ENCODE results near the gene USP14. TPM values are rescaled to one million over a fixed set of nuclear protein-coding genes. Genes with fewer than 3 reads are reported as not detected.

Gene USP14
- total and polyA plus RNA-seq, 2 experiments from 2014 or later: 82.4 to 83.5 TPM

DNA sequence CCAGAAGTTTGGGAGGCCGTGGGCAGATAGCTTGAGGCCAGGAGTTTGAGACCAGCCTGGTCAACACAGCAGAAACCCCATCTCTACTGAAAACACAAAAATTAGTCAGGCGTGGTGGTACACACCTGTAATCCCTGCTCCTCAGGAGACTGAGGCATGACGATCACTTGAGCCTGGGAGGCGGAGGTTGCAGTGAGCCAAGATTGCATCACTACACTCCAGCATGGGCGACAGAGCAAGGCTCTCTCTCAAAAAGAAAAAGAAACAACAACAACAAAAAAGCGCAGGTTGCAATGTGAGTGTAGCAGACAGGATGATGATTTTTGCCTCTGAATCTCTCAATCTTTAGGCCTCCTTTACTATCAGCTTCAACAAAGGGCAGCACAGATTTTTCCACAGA lies 2.7 kb upstream of the USP14 start:
- Mint-ChIP-seq H3K36me3 (ENCODE audit: low read depth) (peaks cover 4% of the 10 kb centered on the region; the same call in 2 of the 3 replicates), H3K9me3 (peaks cover 3% of the 10 kb centered on the region; the same call in 2 of the 3 replicates), H3K27me3 (ENCODE audit: insufficient read depth, low read depth, poor library complexity) (peaks cover 17% of the 10 kb centered on the region), H3K4me3 (no peak overlapping the region), H3K27ac (no peak overlapping the region), H3K4me1 (peaks cover 7% of the 10 kb centered on the region; the same call in 2 of the 3 replicates)
- H3K79me2 ChIP-seq (replicated peaks; ENCODE audit: insufficient read depth): peaks cover 21% of the 10 kb centered on the region
- H3K4me1 ChIP-seq (ENCODE audit: insufficient read depth): peaks cover 10% of the 10 kb centered on the region; the same call in 1 of the 2 replicates
- H3K4me2 ChIP-seq: no peak overlapping the region
- H3K36me3 ChIP-seq (ENCODE audit: insufficient read depth): no peaks in the 10 kb centered on the region
- ATAC-seq (no peak), DNase-seq (ENCODE audit: low spot score) (no peak)
- peaks cover 4% of the 10 kb centered on the region; the same call in 1 of the 2 replicates for H3K9me2 ChIP-seq (ENCODE audit: insufficient read depth)
- H3K27ac ChIP-seq (ENCODE audit: low read depth): no peak overlapping the region
- peak overlapping the region; percentile 40 for H2AFZ ChIP-seq
- H3F3A ChIP-seq (replicated peaks; ENCODE audit: low read depth): no peaks in the 10 kb centered on the region
- TF ChIP-seq, protein P1, sequence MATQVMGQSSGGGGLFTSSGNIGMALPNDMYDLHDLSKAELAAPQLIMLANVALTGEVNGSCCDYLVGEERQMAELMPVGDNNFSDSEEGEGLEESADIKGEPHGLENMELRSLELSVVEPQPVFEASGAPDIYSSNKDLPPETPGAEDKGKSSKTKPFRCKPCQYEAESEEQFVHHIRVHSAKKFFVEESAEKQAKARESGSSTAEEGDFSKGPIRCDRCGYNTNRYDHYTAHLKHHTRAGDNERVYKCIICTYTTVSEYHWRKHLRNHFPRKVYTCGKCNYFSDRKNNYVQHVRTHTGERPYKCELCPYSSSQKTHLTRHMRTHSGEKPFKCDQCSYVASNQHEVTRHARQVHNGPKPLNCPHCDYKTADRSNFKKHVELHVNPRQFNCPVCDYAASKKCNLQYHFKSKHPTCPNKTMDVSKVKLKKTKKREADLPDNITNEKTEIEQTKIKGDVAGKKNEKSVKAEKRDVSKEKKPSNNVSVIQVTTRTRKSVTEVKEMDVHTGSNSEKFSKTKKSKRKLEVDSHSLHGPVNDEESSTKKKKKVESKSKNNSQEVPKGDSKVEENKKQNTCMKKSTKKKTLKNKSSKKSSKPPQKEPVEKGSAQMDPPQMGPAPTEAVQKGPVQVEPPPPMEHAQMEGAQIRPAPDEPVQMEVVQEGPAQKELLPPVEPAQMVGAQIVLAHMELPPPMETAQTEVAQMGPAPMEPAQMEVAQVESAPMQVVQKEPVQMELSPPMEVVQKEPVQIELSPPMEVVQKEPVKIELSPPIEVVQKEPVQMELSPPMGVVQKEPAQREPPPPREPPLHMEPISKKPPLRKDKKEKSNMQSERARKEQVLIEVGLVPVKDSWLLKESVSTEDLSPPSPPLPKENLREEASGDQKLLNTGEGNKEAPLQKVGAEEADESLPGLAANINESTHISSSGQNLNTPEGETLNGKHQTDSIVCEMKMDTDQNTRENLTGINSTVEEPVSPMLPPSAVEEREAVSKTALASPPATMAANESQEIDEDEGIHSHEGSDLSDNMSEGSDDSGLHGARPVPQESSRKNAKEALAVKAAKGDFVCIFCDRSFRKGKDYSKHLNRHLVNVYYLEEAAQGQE (IDR thresholded peaks at IDR 0.05; ENCODE audit: unreplicated experiment): no peak
- TF ChIP-seq EZH2phosphoT487 (IDR thresholded peaks at IDR 0.05; ENCODE audit: unreplicated experiment) (no peak), CREB1 (CRISPR knock-in tag; IDR thresholded peaks at IDR 0.05; ENCODE audit: low read depth) (no peak), EZH2 (IDR thresholded peaks at IDR 0.05; ENCODE audit: low read depth, unreplicated experiment) (no peak), POLR2AphosphoS5 (IDR thresholded peaks at IDR 0.05; ENCODE audit: low read depth) (no peak), NANOG (IDR thresholded peaks at IDR 0.05; ENCODE audit: borderline replicate concordance) (no peak), JUNB (IDR thresholded peaks at IDR 0.05; ENCODE audit: unreplicated experiment) (no peak), ZNF331 (CRISPR knock-in tag; IDR thresholded peaks at IDR 0.05; ENCODE audit: low read depth) (no peak), STAT1 (IDR thresholded peaks at IDR 0.05; ENCODE audit: unreplicated experiment) (no peak)
- TF ChIP-seq, protein P2, sequence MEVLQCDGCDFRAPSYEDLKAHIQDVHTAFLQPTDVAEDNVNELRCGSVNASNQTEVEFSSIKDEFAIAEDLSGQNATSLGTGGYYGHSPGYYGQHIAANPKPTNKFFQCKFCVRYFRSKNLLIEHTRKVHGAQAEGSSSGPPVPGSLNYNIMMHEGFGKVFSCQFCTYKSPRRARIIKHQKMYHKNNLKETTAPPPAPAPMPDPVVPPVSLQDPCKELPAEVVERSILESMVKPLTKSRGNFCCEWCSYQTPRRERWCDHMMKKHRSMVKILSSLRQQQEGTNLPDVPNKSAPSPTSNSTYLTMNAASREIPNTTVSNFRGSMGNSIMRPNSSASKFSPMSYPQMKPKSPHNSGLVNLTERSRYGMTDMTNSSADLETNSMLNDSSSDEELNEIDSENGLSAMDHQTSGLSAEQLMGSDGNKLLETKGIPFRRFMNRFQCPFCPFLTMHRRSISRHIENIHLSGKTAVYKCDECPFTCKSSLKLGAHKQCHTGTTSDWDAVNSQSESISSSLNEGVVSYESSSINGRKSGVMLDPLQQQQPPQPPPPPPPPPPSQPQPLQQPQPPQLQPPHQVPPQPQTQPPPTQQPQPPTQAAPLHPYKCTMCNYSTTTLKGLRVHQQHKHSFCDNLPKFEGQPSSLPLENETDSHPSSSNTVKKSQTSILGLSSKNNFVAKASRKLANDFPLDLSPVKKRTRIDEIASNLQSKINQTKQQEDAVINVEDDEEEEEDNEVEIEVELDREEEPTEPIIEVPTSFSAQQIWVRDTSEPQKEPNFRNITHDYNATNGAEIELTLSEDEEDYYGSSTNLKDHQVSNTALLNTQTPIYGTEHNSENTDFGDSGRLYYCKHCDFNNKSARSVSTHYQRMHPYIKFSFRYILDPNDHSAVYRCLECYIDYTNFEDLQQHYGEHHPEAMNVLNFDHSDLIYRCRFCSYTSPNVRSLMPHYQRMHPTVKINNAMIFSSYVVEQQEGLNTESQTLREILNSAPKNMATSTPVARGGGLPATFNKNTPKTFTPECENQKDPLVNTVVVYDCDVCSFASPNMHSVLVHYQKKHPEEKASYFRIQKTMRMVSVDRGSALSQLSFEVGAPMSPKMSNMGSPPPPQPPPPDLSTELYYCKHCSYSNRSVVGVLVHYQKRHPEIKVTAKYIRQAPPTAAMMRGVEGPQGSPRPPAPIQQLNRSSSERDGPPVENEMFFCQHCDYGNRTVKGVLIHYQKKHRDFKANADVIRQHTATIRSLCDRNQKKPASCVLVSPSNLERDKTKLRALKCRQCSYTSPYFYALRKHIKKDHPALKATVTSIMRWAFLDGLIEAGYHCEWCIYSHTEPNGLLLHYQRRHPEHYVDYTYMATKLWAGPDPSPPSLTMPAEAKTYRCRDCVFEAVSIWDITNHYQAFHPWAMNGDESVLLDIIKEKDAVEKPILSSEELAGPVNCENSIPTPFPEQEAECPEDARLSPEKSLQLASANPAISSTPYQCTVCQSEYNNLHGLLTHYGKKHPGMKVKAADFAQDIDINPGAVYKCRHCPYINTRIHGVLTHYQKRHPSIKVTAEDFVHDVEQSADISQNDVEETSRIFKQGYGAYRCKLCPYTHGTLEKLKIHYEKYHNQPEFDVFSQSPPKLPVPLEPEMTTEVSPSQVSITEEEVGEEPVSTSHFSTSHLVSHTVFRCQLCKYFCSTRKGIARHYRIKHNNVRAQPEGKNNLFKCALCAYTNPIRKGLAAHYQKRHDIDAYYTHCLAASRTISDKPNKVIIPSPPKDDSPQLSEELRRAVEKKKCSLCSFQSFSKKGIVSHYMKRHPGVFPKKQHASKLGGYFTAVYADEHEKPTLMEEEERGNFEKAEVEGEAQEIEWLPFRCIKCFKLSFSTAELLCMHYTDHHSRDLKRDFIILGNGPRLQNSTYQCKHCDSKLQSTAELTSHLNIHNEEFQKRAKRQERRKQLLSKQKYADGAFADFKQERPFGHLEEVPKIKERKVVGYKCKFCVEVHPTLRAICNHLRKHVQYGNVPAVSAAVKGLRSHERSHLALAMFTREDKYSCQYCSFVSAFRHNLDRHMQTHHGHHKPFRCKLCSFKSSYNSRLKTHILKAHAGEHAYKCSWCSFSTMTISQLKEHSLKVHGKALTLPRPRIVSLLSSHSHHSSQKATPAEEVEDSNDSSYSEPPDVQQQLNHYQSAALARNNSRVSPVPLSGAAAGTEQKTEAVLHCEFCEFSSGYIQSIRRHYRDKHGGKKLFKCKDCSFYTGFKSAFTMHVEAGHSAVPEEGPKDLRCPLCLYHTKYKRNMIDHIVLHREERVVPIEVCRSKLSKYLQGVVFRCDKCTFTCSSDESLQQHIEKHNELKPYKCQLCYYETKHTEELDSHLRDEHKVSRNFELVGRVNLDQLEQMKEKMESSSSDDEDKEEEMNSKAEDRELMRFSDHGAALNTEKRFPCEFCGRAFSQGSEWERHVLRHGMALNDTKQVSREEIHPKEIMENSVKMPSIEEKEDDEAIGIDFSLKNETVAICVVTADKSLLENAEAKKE (CRISPR knock-in tag; IDR thresholded peaks at IDR 0.05): no peak
- no peak overlapping the region for H3K4me3 ChIP-seq
- H4K20me1 ChIP-seq (replicated peaks; ENCODE audit: insufficient read depth): peaks cover 6% of the 10 kb centered on the region
- peaks cover 13% of the 10 kb centered on the region for H3K27me3 ChIP-seq (ENCODE audit: insufficient read depth)

All from GM23338 (cell line).